Measurements from ENCODE around the gene TLR6.

The TLR6 gene

GRCh38 chr4:38866973-38867477 lies 10.4 kb upstream of the TLR6 start:
- no peak for DNase-seq

- DNase-seq, result no peak
Observed at GRCh38 chr4:38865445-38865844, 8.8 kb upstream of the TLR6 start.

- no peak for DNase-seq
Observed at GRCh38 chr4:38861791-38862190, 5.2 kb upstream of the TLR6 start.

- peak; percentile 53 for DNase-seq
Observed at GRCh38 chr4:38860788-38861424, 4.3 kb upstream of the TLR6 start.

GRCh38 chr4:38859501-38859900 lies 2.9 kb upstream of the TLR6 start:
- DNase-seq, result no peak

GRCh38 chr4:38858097-38858420 lies 1.4 kb upstream of the TLR6 start:
- DNase-seq, result no peak

GRCh38 chr4:38857354-38858096 lies 908 bp upstream of the TLR6 start:
- DNase-seq, result peak; percentile 49

- DNase-seq, result peak; percentile 27
Observed at GRCh38 chr4:38856046-38856445, 571 bp downstream of the TLR6 start.

- DNase-seq, result no peak
Observed at GRCh38 chr4:38855466-38855865, 1.2 kb downstream of the TLR6 start.

GRCh38 chr4:38846015-38846414 lies 10.6 kb downstream of the TLR6 start:
- DNase-seq, result no peak

- DNase-seq, result no peak
Observed at GRCh38 chr4:38842994-38843393, 13.6 kb downstream of the TLR6 start.

GRCh38 chr4:38837849-38838248 lies 18.8 kb downstream of the TLR6 start:
- no peak for DNase-seq

GRCh38 chr4:38837334-38837733 lies 19.3 kb downstream of the TLR6 start:
- DNase-seq, result no peak

- no peak for DNase-seq
Observed at GRCh38 chr4:38834570-38834969, 22.0 kb downstream of the TLR6 start.

- no peak for DNase-seq
Observed at GRCh38 chr4:38832624-38833528, 23.7 kb downstream of the TLR6 start.

GRCh38 chr4:38832206-38832605 lies 24.4 kb downstream of the TLR6 start:
- DNase-seq, result no peak

- DNase-seq, result no peak
Observed at GRCh38 chr4:38831653-38832052, 25.0 kb downstream of the TLR6 start.

- DNase-seq, result no peak
Observed at GRCh38 chr4:38829237-38829636, 27.4 kb downstream of the TLR6 start.

- DNase-seq, result no peak
Observed at GRCh38 chr4:38823766-38824165, 32.9 kb downstream of the TLR6 start.

- no peak for DNase-seq
Observed at GRCh38 chr4:38822748-38823303, 33.8 kb downstream of the TLR6 start.

- no peak for DNase-seq
Observed at GRCh38 chr4:38821739-38822138, 34.9 kb downstream of the TLR6 start.

- DNase-seq, result no peak
Observed at GRCh38 chr4:38820329-38821061, 36.1 kb downstream of the TLR6 start.

GRCh38 chr4:38819569-38819968 lies 37.0 kb downstream of the TLR6 start:
- DNase-seq, result no peak
